SW 1271 (cell line): ENCODE data around the gene NSD2.
"Not testable (repeated sequence)": the region's sequence is repeated elsewhere in the genome, so short reads cannot be mapped to it uniquely, and the experiment has no call there.

ENCODE experiments used
- DNase-seq, 2 experiments: peaks; one replicate each; lab custom pipeline; 2025; lab: John Stamatoyannopoulos, UW

The NSD2 gene

GRCh38 chr4:1985780-1986577 lies 114.8 kb downstream of the NSD2 start:
- DNase-seq, result no peak

GRCh38 chr4:1986578-1987210 lies 115.5 kb downstream of the NSD2 start:
- DNase-seq, result no peak

GRCh38 chr4:1987296-1987695 lies 116.1 kb downstream of the NSD2 start:
- no peak for DNase-seq

- DNase-seq, result no peak
Observed at GRCh38 chr4:1987721-1988326, 116.6 kb downstream of the NSD2 start.

- no peak for DNase-seq
Observed at GRCh38 chr4:1988327-1988724, 117.1 kb downstream of the NSD2 start.

GRCh38 chr4:1989533-1990347 lies 118.5 kb downstream of the NSD2 start:
- DNase-seq, result no peak

GRCh38 chr4:1990348-1990645 lies 119.1 kb downstream of the NSD2 start:
- DNase-seq, result no peak

GRCh38 chr4:1990676-1991075 lies 119.5 kb downstream of the NSD2 start:
- no peak for DNase-seq

GRCh38 chr4:1991087-1991486 lies 119.9 kb downstream of the NSD2 start:
- DNase-seq, result no peak

- no peak for DNase-seq
Observed at GRCh38 chr4:1991596-1992434, 120.6 kb downstream of the NSD2 start.

GRCh38 chr4:1992468-1993168 lies 121.4 kb downstream of the NSD2 start:
- no peak for DNase-seq

- no peak for DNase-seq
Observed at GRCh38 chr4:1993169-1993516, 122.0 kb downstream of the NSD2 start.

- not testable (repeated sequence) for DNase-seq
Observed at GRCh38 chr4:1993718-1994516, 122.7 kb downstream of the NSD2 start.

GRCh38 chr4:1994938-1995337 lies 123.7 kb downstream of the NSD2 start:
- DNase-seq, result no peak

GRCh38 chr4:1996866-1997611 lies 125.8 kb downstream of the NSD2 start:
- no peak for DNase-seq

- no peak for DNase-seq
Observed at GRCh38 chr4:1997712-1998111, 126.5 kb downstream of the NSD2 start.

- no peak for DNase-seq
Observed at GRCh38 chr4:1998296-1998695, 127.1 kb downstream of the NSD2 start.

GRCh38 chr4:1999308-1999707 lies 128.1 kb downstream of the NSD2 start:
- DNase-seq, result not testable (repeated sequence)

GRCh38 chr4:2003361-2003760 lies 132.2 kb downstream of the NSD2 start:
- DNase-seq, result not testable (repeated sequence)

- DNase-seq, result no peak
Observed at GRCh38 chr4:2006367-2006766, 135.2 kb downstream of the NSD2 start.
